Neural cell (in vitro differentiated cells): ENCODE measurements around the gene POLR3K. TPM values are rescaled to one million over a fixed set of nuclear protein-coding genes. Genes with fewer than 3 reads are reported as not detected.

Experiments used
- H2AFZ ChIP-seq: fragments of 200-600, 300-800 bp; sonication (generic), shearing (Covaris generic); 2 replicates; pipeline ENCODE4 v1.6.0; 2014; ENCODE audit warnings: low read depth, mild to moderate bottlenecking, antibody characterized with exemption, low read length, moderate library complexity
- H3F3A ChIP-seq: fragments of 200-600 bp; shearing (Covaris generic); 2 replicates; pipeline ENCODE4 v1.6.1; 2016; ENCODE audit warnings: mild to moderate bottlenecking, moderate library complexity, mixed read lengths, antibody characterized with exemption, low read length; ENCODE audit not compliant: insufficient read depth, poor library complexity, severe bottlenecking
- H3K27ac ChIP-seq: fragments of 200-600, 300-800 bp; sonication (generic), shearing (Covaris generic); 2 replicates; pipeline ENCODE4 v1.5.1; 2014; ENCODE audit warnings: mild to moderate bottlenecking, low read length, moderate library complexity
- H3K27me3 ChIP-seq: fragments of 300-800, 200-600 bp; sonication (generic), shearing (Covaris generic); 2 replicates; pipeline ENCODE4 v1.6.0; 2014; ENCODE audit warnings: mild to moderate bottlenecking, low read depth, low read length, moderate library complexity; ENCODE audit not compliant: insufficient read depth
- H3K36me3 ChIP-seq: fragments of 300-800, 200-600 bp; sonication (generic), shearing (Covaris generic); 2 replicates; pipeline ENCODE4 v1.5.1; 2014; ENCODE audit warnings: mild to moderate bottlenecking, antibody characterized with exemption, low read length, moderate library complexity; ENCODE audit not compliant: insufficient read depth
- H3K4me2 ChIP-seq: fragments of 300-800, 200-600 bp; sonication (generic), shearing (Covaris generic); 2 replicates; pipeline ENCODE4 v1.6.0; 2014; ENCODE audit warnings: mild to moderate bottlenecking, low read length
- H3K4me3 ChIP-seq: fragments of 300-800, 200-600 bp; sonication (generic), shearing (Covaris generic); 2 replicates; pipeline ENCODE4 v1.5.1; 2014; ENCODE audit warnings: mild to moderate bottlenecking, low read length, moderate library complexity
- H3K79me2 ChIP-seq: fragments of 200-600 bp; shearing (Covaris generic); replicated peaks from 2 replicates; pipeline ENCODE4 v1.6.0; 2014; ENCODE audit warnings: mild to moderate bottlenecking, low read length, moderate library complexity; ENCODE audit not compliant: insufficient read depth
- H3K9ac ChIP-seq: fragments of 300-800, 200-600 bp; sonication (generic), shearing (Covaris generic); 2 replicates; pipeline ENCODE4 v1.6.1; 2016; ENCODE audit warnings: mild to moderate bottlenecking, low read length, mixed read lengths
- H3K9me2 ChIP-seq: fragments of 200-600 bp; shearing (Covaris generic); 2 replicates; pipeline ENCODE4 v1.6.1; 2016; ENCODE audit warnings: mild to moderate bottlenecking, low read length, mixed read lengths; ENCODE audit not compliant: insufficient read depth
- H3K9me3 ChIP-seq: fragments of 200-600, 300-800 bp; sonication (generic), shearing (Covaris generic); 2 replicates; pipeline ENCODE4 v1.6.1; 2016; ENCODE audit warnings: mild to moderate bottlenecking, mixed run types, low read length, moderate library complexity, mixed read lengths
- H4K20me1 ChIP-seq: fragments of 200-600 bp; shearing (Covaris generic); 2 replicates; pipeline ENCODE4 v1.6.1; 2016; ENCODE audit warnings: mild to moderate bottlenecking, mixed run types; ENCODE audit not compliant: insufficient read depth
- EP300 ChIP-seq: fragments of 450-650 bp; conservative IDR thresholded peaks from 2 replicates; pipeline ENCODE4 v1.6.1; 2014; ENCODE audit warnings: antibody characterized with exemption, mild to moderate bottlenecking, moderate library complexity; ENCODE audit not compliant: poor library complexity, severe bottlenecking
- EZH2 ChIP-seq: fragments of 200-600, 300-800 bp; shearing (Covaris generic), sonication (generic); IDR thresholded peaks from 2 replicates; pipeline ENCODE4 v1.6.1; 2014; ENCODE audit warnings: antibody characterized with exemption, low read length, borderline replicate concordance, mild to moderate bottlenecking; ENCODE audit not compliant: insufficient read depth, poor library complexity, severe bottlenecking
- MXI1 ChIP-seq: fragments of 450-650 bp; conservative IDR thresholded peaks from 2 replicates; pipeline ENCODE4 v1.6.1; 2014; ENCODE audit warnings: antibody characterized with exemption, mild to moderate bottlenecking; ENCODE audit not compliant: poor library complexity, severe bottlenecking
- POLR2AphosphoS5 ChIP-seq: IDR thresholded peaks from 2 replicates; pipeline ENCODE4 v1.6.1; 2012
- RAD21 ChIP-seq: fragments of 450-650 bp; conservative IDR thresholded peaks from 2 replicates; pipeline ENCODE4 v1.6.1; 2014; ENCODE audit warnings: antibody characterized with exemption, mild to moderate bottlenecking, moderate library complexity
- SMC3 ChIP-seq: fragments of 450-650 bp; conservative IDR thresholded peaks from 2 replicates; pipeline ENCODE4 v1.6.1; 2014; ENCODE audit warnings: antibody characterized with exemption, mild to moderate bottlenecking, moderate library complexity; ENCODE audit not compliant: poor library complexity
- TAF1 ChIP-seq: IDR thresholded peaks from 2 replicates; pipeline ENCODE4 v1.6.1; 2012; ENCODE audit warnings: low read depth
- polyA plus RNA-seq: library from polyadenylated mRNA; depleted of rRNA; stranded (reverse); fragments of >200 nt; gene quantifications from 2 replicates; pipeline ENCODE4 v1.2.3, GENCODE V29; 2014
- TF ChIP-seq, protein P1 (sequence below): IDR thresholded peaks from 2 replicates; pipeline ENCODE4 v1.6.1; 2012; ENCODE audit warnings: borderline replicate concordance
- TF ChIP-seq, protein P2 (sequence below): fragments of 450-650 bp; IDR thresholded peaks from 2 replicates; pipeline ENCODE4 v1.5.1; 2014; ENCODE audit warnings: antibody characterized with exemption, mild to moderate bottlenecking, moderate library complexity; ENCODE audit not compliant: poor library complexity, severe bottlenecking

POLR3K gene
- polyA plus RNA-seq, 1 donor from 2014 or later = 7.1 TPM

DNA sequence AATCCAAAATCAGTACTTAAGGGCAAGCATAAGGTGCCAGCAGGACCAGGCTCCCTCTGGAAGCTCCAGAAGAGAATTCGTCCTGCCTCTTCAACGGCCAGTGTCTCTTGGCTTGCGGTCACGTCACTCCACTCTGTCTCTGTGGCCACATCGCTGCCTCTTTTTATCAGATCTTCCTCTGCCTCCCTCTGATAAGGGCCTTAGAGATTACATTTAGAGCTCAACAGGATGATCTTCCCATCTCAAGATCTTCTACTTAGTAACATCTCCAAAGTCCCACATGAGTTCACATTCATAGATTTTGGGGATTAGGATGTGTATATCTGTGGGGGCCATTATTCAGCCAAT, 41.5 kb upstream of the POLR3K start:
- Histone ChIP-seq H3K27ac (no peak overlapping the region), H3F3A (no peaks in the 10 kb centered on the region), H3K9ac (no peak overlapping the region), H3K9me2 (no peaks in the 10 kb centered on the region), H2AFZ (no peak overlapping the region), H4K20me1 (no peaks in the 10 kb centered on the region), H3K79me2 (no peaks in the 10 kb centered on the region), H3K27me3 (no peaks in the 10 kb centered on the region), H3K4me3 (no peak overlapping the region), H3K9me3 (no peaks in the 10 kb centered on the region), H3K4me2 (no peak overlapping the region), H3K36me3 (no peaks in the 10 kb centered on the region)
- TF ChIP-seq SMC3 (no peak), EP300 (no peak)

DNA sequence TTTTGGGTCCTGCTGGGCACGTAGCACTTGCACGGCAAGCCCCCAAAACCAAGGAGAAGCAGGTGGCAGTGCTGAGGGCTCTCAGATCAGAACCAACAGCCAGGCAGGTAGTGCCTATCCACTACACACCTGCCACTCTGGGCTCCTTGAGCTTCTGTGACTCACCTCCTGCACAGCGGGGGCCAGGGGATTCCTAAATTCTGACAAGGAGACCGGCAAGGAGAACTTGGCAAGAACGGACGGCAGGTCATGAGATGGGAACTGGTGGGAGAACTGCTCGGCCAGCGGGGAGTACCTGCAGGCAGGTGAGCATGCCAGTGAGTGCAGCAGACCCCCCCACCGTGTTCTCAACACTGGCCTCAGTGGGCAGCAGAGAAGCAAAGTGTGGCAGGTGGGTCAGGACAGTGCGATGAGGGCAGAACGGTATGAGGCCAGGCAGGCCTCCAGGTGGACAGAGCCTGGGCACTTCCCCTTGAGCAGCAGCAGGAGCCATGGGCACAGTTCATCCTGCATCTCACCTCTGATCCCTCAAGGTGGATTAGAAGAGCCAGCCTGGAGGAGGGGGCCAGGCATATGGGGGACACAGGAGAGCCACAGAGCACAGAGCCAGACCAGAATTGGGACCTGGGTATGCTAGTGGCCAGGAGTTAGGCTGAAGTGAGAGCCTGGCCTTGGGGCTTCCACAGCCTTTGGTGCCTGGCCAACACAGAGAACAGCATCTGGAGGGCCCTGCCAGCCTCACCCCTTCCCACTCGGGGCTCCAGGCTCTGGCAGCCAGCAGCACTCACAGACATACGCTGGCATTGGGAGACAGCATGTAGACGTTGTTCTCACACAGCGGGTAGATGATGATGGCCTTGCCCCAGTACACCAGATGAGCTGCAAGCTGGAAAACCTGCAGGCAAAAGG, 39.3 kb upstream of the POLR3K start:
- Histone ChIP-seq H2AFZ (no peak overlapping the region), H3K9me2 (no peaks in the 10 kb centered on the region), H3F3A (no peaks in the 10 kb centered on the region), H3K36me3 (no peaks in the 10 kb centered on the region), H3K27me3 (no peaks in the 10 kb centered on the region), H3K79me2 (no peaks in the 10 kb centered on the region), H3K4me3 (no peak overlapping the region), H4K20me1 (no peaks in the 10 kb centered on the region), H3K9me3 (no peaks in the 10 kb centered on the region), H3K4me2 (no peak overlapping the region), H3K27ac (no peak overlapping the region), H3K9ac (no peak overlapping the region)
- TF ChIP-seq, protein P1, sequence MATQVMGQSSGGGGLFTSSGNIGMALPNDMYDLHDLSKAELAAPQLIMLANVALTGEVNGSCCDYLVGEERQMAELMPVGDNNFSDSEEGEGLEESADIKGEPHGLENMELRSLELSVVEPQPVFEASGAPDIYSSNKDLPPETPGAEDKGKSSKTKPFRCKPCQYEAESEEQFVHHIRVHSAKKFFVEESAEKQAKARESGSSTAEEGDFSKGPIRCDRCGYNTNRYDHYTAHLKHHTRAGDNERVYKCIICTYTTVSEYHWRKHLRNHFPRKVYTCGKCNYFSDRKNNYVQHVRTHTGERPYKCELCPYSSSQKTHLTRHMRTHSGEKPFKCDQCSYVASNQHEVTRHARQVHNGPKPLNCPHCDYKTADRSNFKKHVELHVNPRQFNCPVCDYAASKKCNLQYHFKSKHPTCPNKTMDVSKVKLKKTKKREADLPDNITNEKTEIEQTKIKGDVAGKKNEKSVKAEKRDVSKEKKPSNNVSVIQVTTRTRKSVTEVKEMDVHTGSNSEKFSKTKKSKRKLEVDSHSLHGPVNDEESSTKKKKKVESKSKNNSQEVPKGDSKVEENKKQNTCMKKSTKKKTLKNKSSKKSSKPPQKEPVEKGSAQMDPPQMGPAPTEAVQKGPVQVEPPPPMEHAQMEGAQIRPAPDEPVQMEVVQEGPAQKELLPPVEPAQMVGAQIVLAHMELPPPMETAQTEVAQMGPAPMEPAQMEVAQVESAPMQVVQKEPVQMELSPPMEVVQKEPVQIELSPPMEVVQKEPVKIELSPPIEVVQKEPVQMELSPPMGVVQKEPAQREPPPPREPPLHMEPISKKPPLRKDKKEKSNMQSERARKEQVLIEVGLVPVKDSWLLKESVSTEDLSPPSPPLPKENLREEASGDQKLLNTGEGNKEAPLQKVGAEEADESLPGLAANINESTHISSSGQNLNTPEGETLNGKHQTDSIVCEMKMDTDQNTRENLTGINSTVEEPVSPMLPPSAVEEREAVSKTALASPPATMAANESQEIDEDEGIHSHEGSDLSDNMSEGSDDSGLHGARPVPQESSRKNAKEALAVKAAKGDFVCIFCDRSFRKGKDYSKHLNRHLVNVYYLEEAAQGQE = no peak
- TF ChIP-seq POLR2AphosphoS5 (no peak), TAF1 (no peak), EZH2 (no peak), EP300 (no peak), RAD21 (no peak), SMC3 (no peak)
- TF ChIP-seq, protein P2, sequence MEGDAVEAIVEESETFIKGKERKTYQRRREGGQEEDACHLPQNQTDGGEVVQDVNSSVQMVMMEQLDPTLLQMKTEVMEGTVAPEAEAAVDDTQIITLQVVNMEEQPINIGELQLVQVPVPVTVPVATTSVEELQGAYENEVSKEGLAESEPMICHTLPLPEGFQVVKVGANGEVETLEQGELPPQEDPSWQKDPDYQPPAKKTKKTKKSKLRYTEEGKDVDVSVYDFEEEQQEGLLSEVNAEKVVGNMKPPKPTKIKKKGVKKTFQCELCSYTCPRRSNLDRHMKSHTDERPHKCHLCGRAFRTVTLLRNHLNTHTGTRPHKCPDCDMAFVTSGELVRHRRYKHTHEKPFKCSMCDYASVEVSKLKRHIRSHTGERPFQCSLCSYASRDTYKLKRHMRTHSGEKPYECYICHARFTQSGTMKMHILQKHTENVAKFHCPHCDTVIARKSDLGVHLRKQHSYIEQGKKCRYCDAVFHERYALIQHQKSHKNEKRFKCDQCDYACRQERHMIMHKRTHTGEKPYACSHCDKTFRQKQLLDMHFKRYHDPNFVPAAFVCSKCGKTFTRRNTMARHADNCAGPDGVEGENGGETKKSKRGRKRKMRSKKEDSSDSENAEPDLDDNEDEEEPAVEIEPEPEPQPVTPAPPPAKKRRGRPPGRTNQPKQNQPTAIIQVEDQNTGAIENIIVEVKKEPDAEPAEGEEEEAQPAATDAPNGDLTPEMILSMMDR = no peak

DNA sequence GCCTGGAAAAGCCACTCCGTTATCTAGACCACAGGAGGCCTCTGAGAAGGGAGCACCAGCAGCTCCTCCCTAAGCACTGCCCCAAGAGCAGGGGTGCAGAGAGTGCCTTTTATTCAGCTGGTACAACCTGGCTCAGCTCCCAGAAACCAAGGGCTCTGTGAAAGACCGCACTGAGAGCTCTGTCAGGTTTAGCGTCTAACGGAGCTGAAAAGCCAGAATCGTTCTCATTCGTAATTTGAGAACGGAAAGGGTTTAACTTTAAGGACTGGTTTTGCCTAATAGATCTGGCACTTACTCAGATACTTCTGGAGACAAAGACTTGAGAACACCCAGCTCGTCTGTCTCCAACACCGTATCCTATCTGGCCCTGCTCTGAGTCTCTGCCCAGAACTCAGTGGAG, 38.1 kb upstream of the POLR3K start:
- Histone ChIP-seq H3K4me2 (no peak overlapping the region), H3K36me3 (peaks cover under 1% of the 10 kb centered on the region), H2AFZ (no peak overlapping the region), H3K27me3 (no peaks in the 10 kb centered on the region), H3K9me3 (no peaks in the 10 kb centered on the region), H3K27ac (no peak overlapping the region), H3K9ac (no peak overlapping the region), H3K9me2 (no peaks in the 10 kb centered on the region), H3K4me3 (no peak overlapping the region), H3F3A (no peaks in the 10 kb centered on the region), H4K20me1 (no peaks in the 10 kb centered on the region), H3K79me2 (no peaks in the 10 kb centered on the region)
- TF ChIP-seq EZH2 = no peak
- TF ChIP-seq POLR2AphosphoS5 = no peak
- no peak for TF ChIP-seq TAF1
- TF ChIP-seq MXI1 = no peak
